HL-60/S4 treated with phorbol 12-myristate 13-acetate at 8.2 ng/mL for 4 days and 3 days (cell line): ENCODE data around the gene NR3C2.
"Not testable (repeated sequence)": the region's sequence is repeated elsewhere in the genome, so short reads cannot be mapped to it uniquely, and the experiment has no call there.

Experiments used
- in situ Hi-C: fragments of 300-500 bp; cut with MboI; formaldehyde crosslinking; loops from 2 replicates; pipeline ENCODE4 v1.15.0; 2022; ENCODE audit warnings: low sequenced_read_pairs

NR3C2 gene

DNA sequence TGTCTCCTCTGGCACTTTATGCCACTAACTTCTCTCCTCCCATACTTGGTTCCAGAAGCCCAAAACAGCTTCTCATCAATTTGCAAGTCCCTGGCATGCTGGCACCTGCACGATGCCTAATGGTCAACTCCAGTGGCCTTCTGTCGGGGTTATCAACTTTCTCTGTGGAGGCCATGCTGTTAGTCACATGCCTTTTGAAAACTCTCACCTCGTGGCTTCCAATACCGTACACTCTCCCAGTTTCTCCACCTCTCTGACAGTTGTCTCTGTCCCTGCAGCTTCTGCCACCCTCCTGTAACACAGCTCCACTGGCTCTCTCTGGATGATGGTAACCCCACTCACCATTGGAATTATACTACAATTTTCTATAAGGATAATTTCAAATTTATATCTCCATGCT, 324.0 kb downstream of the NR3C2 start:
- in situ Hi-C loops: no loop called here

DNA sequence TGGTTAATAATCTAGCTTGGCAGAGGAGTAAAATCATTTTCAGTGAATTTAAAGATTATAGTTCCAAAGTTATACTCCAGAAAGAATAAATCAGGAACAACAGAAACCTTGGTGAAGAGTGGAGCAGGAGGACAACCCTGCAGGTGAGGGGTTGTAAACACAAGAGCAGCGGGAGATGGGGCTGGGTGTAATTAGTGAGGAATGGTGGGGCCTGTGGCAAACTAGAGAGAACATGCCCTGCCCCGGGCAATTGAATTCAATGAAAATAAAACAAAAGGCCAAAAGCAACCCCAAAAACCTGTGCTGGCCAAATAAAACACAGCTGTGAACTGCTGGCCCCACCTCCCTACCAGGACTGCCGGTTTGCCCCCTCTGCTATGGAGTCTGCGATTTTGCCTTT, 325.2 kb downstream of the NR3C2 start:
- in situ Hi-C loops: no loop called here

DNA sequence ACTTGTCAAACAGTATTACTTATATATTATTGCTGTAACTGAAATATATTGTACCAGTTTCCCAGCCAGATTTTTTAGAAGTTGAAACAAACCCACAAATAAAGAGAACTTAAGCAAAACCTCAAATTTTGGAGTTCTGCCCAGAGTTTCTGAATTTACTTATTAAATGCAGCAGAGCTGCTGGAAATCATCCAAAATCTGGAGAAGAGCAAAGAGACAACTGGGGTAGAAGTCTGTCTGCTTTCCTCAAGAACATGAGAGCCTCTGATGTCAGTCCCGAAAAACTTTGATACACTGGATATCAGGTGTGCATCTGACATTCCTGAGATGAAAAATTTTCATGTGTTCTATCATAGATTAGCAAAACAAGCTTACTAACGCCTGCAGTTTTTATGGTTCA, 325.9 kb downstream of the NR3C2 start:
- in situ Hi-C loops: no loop called here

DNA sequence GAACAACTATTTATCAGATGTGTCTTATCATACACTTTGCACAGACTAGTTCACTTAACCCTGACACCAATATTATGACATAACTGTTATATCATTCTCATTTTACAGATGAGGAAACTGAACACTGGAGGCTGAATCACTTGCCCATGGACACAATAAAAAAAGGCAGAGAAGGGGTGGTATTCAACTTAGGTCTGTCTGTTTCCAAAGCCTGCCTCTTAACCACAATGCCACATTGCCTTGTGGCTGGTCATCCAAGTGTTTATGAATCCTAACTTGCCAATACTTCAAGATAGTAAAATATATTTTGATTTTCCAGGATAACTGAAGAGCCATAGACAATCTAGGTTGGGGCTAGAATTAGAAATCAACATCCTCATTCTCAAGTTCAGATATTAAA, 327.8 kb downstream of the NR3C2 start:
- in situ Hi-C loops: no loop called here

DNA sequence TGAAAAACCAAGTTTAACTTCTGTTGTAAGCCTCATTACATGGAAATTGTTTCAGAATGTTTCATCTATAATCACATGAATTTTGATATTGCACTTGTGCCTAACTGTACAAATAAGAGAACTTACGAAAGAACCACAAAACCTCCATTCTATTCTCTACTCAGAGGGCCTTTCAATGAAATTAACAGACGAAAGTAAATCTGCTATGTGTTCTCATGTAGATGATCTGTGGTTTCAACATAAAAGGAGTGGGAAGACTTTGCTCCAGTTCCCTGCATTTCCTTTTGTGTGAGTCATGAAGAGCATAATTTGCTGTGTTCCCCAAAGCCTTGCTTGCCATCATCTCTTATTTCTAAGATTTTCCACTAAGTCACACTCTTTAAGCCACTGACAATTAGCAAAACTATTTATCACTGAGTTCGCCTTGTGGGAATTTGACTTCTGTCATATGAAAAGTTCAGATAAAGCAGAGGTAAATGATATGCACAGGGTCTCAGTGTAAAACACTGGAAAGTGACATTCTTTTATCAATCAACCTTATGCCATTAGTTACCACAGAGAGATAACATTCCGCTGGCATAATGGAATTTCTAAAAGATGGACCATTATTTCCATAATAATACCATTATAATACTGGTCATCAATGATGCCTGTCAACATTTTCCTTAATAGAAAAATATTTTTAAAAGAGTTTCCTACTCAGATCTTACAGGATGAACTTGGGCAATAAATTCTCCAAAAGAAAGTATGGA, 329.8 kb downstream of the NR3C2 start:
- in situ Hi-C loops: no loop called here

DNA sequence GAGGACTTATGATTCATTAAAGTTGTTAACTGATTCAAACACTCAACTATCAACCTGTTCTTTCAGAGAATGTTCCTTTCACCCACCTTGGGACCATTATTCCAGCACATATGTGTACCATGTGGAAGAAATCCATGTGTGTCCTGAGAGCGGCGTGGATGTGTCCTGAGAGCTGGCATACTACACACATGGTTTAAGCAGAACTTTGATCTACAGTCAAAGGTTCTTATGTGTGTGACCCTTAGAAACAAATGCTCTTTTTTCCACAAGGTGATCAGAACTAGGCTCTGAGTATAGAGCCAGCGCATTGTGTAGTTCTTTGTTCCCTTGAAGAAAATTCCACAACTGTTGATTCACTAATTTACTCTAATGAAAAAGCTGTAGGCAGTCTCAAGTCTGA, 332.0 kb downstream of the NR3C2 start:
- in situ Hi-C loops: no loop called here

DNA sequence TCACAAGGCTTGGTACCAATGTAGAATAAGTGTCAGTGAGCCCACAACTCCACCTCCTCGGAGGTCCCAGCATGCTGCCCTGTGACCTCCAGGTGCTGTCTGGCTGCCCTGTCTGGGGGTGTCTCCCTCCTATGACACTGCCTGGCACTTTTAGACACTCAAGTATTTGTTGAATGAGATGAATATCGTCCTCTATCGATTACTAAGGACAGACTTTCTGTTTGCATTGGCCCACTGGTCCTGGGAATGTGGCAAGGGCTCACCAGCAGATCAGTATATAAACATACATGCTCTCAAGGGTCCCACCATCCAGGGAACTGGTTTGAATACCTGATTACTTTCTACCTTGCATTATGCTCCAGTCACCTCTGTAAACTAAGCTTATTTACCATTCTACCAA, 333.0 kb downstream of the NR3C2 start:
- in situ Hi-C loops: no loop called here

DNA sequence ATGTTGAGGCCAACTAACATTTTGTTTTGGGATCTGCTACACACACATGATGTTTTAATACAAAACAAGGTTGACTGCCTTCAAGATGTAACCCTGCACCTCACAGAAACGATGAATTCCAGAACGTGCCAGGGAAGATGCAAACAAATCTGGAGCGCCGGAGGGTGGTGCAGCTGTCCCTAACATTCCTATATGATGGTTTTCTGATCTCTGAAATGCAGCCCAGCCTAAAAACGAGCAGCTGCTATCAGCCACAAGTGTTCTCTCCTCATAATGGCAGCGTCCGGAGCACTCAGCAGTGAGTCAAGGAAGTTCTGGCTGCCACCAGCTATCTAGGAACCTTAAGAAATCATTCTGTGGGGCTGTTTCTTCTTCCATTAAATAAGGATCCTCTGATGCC, 333.4 kb downstream of the NR3C2 start:
- in situ Hi-C loops: no loop called here

DNA sequence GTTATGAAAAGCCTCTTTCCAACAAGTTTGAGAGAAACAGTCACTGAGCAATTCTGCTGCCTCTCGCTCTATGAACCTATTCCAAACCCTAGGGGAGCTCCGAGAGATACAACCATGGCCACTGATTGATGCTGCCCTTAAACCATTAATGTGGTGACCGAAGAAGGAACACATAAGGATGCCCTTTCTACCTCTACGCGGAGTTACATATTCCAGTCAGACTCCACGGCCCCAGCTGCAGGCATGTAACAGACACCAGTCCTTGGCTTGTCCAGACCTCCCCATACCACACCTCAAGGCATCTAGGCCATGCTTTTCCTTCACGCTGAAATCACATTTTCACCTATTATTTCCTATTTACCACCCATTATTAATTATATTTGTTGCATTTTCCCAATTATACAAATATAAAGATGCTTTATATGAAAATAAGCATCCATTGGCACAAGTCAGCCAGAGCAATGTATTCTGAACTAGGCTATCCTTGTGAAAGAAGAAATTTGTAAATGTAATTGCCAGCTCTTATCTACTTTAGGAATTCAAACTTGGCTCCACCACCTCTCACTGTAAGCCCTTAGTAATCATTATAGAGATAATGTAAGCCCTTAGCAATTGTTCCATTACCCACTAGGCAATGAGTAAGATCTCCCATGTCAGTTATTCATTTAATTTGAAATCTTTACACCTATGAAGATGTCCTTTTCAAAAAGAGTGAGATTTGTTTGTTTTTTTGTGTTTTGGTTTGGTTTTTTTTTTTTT, 338.4 kb downstream of the NR3C2 start:
- in situ Hi-C loops: no loop called here

DNA sequence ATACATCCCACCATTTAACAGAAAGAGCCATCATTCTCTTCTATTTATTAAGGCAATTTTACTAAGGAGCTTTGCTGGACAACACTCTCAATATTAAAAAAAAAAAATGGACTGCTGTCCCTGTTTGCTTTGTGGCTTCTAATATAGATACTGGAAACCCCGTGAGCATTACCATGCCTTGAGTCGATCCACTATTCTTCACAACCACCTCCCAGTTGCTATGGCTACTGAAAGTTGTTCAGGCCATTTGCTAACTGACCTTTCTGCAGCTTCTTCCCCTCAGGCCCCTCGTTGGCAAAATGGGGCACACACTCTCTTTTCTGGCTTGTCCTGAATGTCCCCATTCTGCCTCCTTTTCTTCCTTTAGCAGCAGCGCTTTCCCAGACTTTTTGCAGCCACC, 340.4 kb downstream of the NR3C2 start:
- in situ Hi-C loops: no loop called here

DNA sequence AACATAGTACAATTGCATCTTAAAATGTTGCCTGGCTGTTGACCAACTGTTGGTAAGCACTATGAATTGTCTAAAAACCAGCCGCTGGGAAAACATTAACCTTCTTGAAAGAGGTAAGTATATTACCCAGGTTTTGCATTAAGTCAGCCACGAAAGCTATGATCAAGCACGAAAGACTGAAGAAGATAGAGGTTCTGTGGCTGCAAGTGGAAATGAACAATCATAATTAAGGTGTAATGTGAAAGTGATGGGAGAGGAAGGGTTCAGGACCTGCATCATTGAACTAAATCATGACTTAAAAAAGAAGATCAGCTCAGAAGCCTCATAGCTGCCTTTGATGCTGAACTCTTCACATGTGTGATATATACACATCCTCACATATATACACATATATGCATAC, 341.0 kb downstream of the NR3C2 start:
- in situ Hi-C loops: no loop called here

DNA sequence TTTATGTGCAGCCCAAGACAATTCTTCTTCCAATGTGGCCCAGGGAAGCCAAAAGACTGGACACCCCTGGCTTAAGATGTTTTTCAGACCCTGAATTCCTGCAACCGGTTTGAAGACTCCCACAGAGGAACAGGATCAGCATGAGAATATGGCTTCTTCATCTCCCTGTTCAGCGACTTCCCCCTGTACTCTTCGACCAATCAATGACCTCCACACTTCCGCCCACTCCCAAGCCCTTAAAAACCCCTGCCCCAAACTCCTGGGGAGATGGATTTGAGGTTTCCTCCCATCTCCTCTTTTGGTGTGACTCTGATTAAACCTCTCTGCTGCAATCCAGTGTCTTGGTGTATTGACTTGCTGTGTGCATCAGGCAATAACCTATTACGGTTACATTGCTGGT, 344.4 kb downstream of the NR3C2 start:
- in situ Hi-C loops: no loop called here

DNA sequence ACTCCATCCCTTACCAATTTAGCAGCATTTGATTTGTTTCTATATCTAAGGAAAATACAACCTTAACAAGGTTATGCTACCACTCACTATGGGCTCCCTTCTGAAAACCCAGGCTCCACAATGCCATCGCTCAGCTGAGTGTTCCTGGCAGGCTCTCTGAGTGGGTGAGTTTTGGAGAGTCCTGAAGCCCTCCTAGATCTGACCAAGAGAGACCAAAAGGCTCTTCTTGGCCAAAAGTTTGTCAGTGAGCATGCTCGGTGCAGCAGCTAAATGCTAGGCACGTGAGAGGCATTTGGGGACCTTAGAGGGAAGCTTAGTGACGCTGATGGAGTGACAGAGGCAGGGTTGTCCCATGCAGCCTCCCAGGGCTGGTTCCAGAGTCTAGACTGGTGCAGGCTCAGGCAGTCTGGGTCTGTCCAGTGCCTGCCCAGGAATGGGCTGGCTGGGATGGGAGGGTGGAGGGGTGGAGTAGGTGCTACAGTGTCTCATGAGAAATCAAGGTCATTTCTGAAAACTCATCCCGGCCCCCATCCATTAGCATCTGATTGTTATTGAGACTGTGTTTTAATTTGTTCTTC, 346.8 kb downstream of the NR3C2 start:
- in situ Hi-C loops: no loop called here

DNA sequence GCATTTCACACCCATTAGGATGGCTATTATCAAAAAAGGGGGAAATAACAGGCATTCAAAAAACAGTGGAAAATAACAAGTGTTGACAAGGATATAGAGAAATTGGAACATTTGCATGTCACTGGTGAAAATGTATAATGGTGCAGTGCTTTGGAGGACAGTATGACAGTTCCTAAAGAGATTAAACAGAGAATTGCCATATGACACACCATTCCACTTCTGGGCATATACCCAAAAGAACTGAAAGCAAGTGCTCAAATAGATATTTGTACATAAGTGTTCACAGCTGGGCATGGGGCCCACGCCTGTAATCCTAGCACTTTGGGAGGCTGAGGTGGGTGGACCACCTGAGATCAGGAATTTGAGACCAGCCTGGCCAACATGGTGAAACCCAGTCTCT, 348.1 kb downstream of the NR3C2 start:
- in situ Hi-C loops: no loop called here

DNA sequence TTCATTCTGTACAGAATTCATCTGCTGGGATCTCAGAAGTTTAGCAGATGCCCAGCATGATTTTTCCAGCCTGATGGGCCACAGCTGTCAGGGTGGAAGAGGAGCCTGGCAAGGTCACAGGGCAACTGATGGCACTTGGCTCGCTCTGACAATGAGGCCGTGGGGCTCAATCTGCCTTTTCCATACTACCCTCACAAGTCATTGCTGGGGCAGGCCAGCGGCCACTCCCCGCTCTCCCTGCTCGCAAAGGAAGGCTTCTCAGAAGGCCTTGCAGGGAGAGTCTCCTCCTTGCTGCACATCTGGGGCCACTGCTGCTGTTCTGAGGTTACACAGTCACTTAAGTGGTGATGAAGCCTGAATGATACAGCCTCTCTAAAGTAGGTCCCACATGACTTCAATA, 349.1 kb downstream of the NR3C2 start:
- in situ Hi-C loops: no loop called here

DNA sequence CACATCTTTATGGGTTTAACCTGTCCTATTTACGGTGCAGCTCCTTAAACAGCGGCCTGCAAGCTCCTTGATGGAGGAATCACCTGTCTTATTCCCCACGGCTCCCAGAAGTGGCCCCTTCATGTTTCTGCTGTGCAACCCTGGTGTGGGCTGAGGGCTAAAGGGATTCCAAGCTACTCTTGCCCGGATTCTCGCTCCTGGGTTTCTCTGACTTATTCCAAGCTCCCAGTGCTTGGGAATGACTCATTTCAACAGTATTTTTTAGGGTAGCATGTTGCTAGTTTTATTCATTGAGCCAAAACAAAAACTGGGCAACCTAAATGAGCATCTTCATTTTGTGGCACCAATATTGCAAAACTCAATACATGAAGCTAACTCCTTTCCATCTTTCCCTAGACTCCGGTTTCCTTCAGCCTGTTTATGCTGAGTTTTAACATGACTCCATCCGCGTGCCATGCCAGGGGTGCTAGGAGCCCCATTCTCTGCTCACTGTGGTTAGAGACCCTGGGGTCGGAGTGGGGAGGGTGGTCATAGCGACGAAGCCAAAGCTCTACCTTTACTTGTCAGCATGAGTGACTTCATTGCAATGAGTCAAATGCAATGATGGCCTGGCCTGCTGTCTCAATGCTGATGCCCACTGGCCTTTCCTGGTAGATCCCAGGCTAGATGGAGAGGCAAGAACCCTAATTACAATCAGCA, 349.7 kb downstream of the NR3C2 start:
- in situ Hi-C loops: no loop called here

DNA sequence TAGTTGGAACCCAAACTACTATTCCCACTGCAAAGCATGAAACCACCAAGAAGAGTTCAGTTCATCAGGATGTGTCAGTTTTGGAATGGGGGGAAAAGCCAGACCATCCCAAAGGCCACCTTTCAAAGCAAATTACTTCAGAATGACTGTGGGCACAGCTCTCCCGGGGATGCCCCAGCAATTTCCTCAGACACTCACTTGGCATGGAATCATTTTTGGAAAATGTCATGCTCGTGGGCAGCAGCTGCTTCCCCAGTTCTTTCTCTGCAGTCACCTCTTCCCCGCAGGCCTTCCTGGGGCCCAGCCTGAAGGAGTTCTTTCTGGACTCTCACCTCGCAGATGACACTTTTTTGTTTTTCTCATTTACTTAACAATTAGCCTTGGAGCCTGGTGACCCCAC, 350.3 kb downstream of the NR3C2 start:
- in situ Hi-C loops: no loop called here

DNA sequence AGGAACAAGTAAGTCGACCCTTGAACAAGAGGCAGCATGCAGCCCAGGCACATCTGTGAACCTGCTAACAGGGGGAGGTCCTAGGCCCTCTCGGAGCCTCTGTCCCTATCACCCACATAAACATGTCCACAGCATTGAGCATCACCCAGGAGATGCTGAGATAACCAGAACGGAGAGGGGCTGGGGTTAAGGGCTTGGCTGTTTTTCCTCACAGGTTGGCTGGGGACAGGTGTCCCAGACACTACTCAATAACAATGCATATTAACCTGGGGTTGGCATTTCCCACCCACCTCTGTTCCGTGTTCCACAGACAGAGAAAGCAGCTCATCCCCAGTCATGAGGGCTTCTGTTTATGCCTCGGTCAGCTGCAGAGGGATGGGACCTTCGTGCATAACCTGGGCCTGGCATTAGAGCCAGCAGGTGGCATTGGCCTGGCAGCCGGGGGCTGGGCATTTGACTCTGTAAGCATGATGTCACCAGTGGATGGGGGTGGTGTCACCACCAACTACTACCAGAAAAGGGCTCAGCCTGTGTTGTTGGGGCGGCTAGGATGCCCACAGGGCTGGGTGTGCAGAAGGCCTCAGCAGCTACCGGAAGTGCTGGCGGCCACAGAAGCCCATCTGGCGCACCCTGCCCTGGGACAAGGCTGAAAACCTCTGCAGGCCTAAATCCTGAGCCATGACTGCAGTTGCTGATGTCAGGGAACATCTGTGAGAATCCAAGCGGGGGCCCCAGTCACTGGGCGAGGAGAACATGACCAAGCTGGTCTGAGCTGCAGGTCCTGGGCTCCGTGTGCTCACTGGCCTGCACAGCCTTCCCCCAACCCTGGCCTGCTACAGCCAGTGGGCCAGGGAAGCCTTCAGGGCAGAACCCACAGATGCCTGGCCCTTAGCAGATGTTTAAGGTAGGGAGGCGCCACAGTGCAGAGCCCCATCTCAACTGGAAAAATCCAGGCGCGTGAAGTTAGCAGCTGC, 351.4 kb downstream of the NR3C2 start:
- in situ Hi-C loops: no loop called here

DNA sequence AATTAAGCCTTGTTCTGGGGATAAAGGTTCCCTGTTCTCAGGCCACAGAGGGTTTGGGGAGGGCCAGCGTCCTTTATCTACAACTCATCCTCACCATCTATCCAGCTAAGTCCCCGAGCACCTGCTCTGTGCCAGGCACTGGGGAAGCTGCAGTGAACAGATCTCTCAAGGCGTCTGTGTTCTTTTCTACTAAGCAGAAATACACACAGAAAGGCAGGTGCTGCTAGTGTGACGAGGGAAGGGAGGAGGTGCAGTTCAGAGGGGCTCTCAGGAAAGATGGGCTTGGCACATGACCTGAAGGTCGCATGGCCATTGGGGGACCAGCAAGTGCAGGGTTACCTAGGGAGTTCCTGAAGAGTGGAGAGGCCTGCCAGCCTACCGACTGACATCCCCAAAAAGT, 352.2 kb downstream of the NR3C2 start:
- in situ Hi-C loops: no loop called here

DNA sequence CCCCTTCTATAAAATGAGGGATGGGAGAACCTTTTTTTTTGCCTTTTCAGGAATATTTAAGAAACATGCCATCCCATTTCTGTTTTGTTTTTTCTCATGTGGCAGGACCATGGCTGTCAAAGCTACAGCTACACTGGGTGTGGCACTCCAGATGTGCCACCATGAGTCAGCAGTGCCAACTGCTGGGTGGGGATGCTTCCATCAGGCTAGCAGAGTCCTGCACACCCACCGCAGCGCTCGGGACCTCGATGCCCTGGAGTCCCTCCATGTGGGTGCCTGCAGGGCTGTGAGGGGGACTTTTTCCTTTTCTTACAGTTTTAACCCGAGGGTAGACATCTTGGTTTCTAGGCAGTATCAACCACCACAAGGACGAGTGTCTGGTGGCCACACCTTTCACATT, 352.6 kb downstream of the NR3C2 start:
- in situ Hi-C loops: no loop called here

DNA sequence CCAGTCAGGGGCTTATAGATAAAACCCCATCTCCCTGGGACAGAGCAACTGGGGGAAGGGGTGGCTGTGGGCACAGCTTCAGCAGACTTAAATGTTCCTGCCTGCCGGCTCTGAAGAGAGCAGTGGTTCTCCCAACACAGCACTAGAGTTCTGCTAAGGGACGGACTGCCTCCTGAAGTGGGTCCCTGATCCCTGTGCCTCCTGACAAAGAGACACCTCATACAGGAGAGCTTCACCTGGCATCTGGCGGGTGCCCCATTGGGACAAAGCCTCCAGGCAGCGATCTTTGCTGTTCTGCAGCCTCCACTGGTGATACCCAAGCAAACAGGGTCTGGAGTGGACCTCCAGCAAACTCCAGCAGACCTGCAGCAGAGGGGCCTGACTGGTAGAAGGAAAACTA, 359.1 kb downstream of the NR3C2 start:
- in situ Hi-C loops: not testable (repeated sequence)
